Measurements from ENCODE around the gene SCLY. TPM values are rescaled to one million over a fixed set of nuclear protein-coding genes. Genes with fewer than 3 reads are reported as not detected.

The SCLY gene
- total RNA-seq, 1 experiment from 2014 or later = 20.5 TPM

DNA sequence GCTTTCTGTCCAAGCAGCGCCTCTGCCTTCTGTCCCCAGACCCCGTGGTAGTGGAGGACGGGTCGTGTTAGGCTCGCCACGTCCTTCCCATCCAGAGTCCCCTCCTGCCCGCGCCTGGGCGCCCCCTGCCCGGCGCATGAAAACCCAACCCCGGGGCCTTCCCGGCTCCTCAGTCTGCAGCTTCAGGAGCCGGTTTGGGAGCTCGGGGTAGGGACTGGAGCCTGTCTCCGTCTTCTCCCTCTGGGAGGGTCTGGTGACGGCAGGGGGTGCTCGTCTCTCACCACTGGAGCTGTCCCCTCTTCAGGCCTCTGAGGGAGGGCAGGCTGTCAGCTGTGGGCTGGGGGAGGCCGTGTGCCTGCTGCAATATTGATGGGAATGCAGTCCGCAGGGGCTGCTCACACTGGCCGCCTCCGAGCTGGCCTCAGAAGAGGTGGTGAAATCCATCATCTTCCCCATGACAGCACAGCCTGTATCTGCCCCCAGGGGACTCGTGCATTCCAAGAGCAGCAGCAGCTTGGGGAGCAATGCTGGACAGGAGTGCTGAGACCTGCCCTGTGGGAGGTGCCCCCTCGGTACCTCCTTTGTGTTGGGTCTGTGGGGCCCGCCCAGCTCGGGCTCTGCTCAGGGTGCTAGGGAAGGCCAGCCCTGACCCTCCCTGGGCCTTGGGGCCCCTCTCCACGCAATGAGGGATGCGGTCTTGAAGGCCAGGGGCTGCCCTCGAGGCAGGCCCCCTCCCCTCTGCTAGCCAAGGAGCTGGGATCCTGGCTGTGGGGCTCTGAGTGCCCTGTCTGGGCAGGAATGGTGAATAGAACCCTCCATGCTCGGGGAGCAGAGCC lies 59.9 kb downstream of the SCLY start:
- Histone ChIP-seq H3K36me3 (ENCODE audit: insufficient read depth, low read length) (no peaks in the 10 kb centered on the region), H3K79me2 (ENCODE audit: low read length) (no peaks in the 10 kb centered on the region), H3K9me2 (replicated peaks; ENCODE audit: insufficient read depth, low read length) (no peaks in the 10 kb centered on the region), H3K27ac (ENCODE audit: low read length) (no peak overlapping the region), H2AFZ (ENCODE audit: low read length) (no peak overlapping the region), H4K20me1 (ENCODE audit: insufficient read depth, low read depth, low read length) (no peaks in the 10 kb centered on the region), H3K4me1 (ENCODE audit: low read length) (no peaks in the 10 kb centered on the region), H3K4me3 (ENCODE audit: low read length) (no peak overlapping the region), H3K4me2 (ENCODE audit: low read depth, low read length, poor library complexity, severe bottlenecking) (no peak overlapping the region), H3K27me3 (ENCODE audit: low read length) (no peaks in the 10 kb centered on the region), H3K9me3 (ENCODE audit: low read length) (no peaks in the 10 kb centered on the region), H3K9ac (ENCODE audit: low read length) (no peak overlapping the region)
- DNase-seq = no peak

DNA sequence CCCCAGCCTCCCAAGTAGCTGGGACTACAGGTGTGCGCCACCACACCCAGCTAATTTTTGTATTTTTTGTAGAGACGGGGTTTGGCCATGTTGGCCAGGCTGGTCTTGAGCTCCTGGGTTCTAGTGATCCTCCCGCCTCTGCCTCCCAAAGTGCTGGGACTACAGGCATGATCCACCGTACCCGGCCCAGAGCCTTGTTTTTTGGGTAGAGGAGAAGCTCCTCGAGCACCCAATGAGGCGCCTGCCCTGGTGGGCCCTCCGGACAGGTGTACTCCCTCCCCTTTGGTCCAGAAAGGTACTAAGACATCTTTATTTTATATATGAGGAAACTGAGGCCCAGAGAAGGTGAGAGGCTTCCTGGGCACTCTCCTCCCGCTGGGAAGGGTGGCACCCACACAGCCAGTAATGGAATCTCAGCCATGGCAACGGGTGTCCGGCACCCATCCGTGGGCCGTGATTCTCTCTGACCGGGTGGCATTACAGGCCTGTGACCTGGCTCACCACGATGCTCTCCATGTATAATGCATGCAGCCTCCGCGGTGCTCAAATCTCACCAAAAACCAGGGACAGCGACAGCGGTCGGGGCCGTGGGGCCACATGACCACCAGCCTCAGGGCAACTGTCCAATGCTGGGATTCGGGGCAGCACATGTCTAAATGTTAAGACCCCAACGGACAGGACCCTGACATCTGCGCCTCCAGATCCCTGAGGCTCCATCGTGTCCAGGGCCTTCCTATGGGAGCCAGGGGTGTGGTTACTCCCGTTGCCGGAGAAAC lies 60.9 kb downstream of the SCLY start:
- H3K9me3 ChIP-seq (ENCODE audit: low read length) = no peaks in the 10 kb centered on the region
- H3K4me2 ChIP-seq (ENCODE audit: low read depth, low read length, poor library complexity, severe bottlenecking) = no peak overlapping the region
- H3K27ac ChIP-seq (ENCODE audit: low read length) = no peak overlapping the region
- H2AFZ ChIP-seq (ENCODE audit: low read length) = no peak overlapping the region
- no peaks in the 10 kb centered on the region for H3K9me2 ChIP-seq (replicated peaks; ENCODE audit: insufficient read depth, low read length)
- no peak overlapping the region for H3K9ac ChIP-seq (ENCODE audit: low read length)
- no peaks in the 10 kb centered on the region for H4K20me1 ChIP-seq (ENCODE audit: insufficient read depth, low read depth, low read length)
- no peaks in the 10 kb centered on the region for H3K4me1 ChIP-seq (ENCODE audit: low read length)
- no peaks in the 10 kb centered on the region for H3K36me3 ChIP-seq (ENCODE audit: insufficient read depth, low read length)
- H3K79me2 ChIP-seq (ENCODE audit: low read length) = no peaks in the 10 kb centered on the region
- no peak overlapping the region for H3K4me3 ChIP-seq (ENCODE audit: low read length)
- no peaks in the 10 kb centered on the region for H3K27me3 ChIP-seq (ENCODE audit: low read length)
- no peak for DNase-seq

DNA sequence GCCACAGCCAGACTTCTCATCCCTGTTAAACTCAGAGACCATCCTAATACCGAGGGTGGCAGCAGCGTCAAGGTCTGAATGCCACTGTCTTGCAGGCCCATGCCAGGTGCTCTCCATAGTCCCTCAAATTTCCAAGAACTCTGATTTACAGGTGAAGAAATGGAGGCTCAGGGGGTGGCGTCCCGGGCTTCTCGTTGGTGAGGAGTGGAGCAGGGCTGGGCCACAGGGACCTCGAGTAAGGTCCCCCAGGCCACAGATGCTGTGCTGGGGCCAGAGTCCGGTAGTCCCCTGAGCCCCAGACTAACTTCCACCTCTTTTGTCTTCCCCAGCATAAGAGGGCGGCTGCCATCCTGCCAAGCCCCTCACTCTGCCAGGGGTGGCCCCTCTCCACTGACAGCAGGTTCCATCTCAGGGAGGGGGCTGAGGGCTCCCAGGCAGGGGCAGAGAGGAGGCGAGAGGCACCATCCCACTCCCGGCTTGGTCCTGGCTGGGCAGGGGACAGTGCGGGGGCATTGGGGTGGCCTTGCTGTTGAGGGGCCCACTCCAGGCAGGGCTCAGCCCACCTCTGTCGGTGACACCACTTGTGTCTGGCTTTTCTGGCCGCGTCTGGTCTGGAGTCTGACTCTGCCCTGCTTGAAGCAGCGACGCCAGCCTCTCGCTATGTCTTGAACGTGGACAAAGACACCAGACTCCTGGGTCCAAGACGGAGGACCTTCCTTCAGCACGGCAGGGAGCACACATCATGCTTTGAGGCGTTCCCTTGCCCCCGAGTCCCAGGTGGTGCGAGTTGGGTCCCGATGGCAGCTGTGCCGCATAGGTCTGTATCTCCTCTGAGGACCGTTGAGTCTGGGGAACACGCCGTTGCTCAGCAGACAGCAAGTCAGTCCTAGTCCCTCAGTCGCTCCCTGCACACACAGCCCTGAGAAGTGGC lies 61.8 kb downstream of the SCLY start:
- no peaks in the 10 kb centered on the region for H3K27me3 ChIP-seq (ENCODE audit: low read length)
- H3K9me3 ChIP-seq (ENCODE audit: low read length) = no peaks in the 10 kb centered on the region
- H3K4me2 ChIP-seq (ENCODE audit: low read depth, low read length, poor library complexity, severe bottlenecking) = no peak overlapping the region
- H4K20me1 ChIP-seq (ENCODE audit: insufficient read depth, low read depth, low read length) = no peaks in the 10 kb centered on the region
- H3K27ac ChIP-seq (ENCODE audit: low read length) = no peak overlapping the region
- no peaks in the 10 kb centered on the region for H3K9me2 ChIP-seq (replicated peaks; ENCODE audit: insufficient read depth, low read length)
- H3K9ac ChIP-seq (ENCODE audit: low read length) = no peak overlapping the region
- H3K4me1 ChIP-seq (ENCODE audit: low read length) = no peaks in the 10 kb centered on the region
- no peak overlapping the region for H2AFZ ChIP-seq (ENCODE audit: low read length)
- no peak for DNase-seq
- no peaks in the 10 kb centered on the region for H3K36me3 ChIP-seq (ENCODE audit: insufficient read depth, low read length)
- H3K79me2 ChIP-seq (ENCODE audit: low read length) = no peaks in the 10 kb centered on the region
- H3K4me3 ChIP-seq (ENCODE audit: low read length) = no peak overlapping the region

DNA sequence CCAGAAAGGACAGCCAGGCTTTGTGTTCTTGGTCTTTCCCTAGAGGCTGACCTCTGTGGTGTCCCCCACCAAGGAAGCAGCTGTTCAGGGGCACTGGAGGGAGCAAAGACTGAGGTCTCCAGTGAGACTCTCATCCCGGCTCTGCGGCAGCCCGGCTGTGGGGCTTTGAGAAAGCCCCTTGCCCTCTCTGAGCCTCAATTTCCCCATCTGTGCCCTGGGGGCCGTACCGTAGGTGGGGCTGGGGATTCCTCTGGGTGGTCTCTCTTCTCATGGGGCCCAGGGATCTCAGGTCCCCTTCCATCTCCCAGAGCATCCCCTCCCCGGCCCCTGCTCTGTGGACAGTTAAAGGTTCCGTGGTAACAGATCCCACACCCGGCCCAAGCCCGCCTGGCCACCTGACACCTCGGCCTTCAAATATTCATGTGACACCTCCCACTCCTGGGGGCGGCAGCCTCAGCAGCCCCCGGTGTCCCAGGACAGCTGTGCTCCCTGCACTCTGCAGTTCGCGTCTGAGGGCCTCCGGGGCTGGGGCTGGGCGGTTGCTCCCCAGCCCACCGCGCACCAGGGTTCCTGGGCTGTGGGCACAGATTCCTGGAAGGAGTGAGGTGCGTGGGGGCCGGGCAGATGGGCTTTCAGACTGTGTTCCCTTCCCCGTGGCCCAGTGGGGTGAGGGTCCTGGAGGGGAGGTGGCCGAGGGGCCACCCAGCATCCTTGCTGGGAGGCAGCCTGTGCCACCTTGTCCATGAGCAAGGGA lies 62.6 kb downstream of the SCLY start:
- no peaks in the 10 kb centered on the region for H4K20me1 ChIP-seq (ENCODE audit: insufficient read depth, low read depth, low read length)

DNA sequence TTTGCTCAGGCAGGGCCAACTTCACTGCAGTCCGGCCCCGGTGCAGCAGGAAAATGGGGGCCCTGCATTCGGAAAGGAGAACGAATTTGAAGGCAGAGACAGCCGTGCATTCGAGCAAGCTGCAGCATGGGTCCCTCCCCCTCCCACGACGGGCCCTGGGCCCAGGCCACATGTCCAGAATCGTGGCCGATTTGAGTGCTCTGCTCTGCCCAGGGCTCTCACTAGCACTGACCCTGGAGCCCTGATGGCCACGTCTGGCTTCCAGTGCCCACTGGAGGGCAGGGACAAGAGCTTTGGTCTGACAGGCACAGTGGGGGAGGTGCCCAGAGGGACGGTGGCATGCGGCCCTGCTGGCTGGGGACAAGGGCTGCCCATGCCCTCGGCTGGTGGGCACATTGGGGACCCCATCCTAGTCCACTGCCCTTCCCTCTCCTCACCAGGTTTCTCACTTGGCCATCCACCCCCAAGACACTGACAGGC lies 63.2 kb downstream of the SCLY start:
- H3K4me1 ChIP-seq (ENCODE audit: low read length) = no peaks in the 10 kb centered on the region
- no peaks in the 10 kb centered on the region for H3K9me2 ChIP-seq (replicated peaks; ENCODE audit: insufficient read depth, low read length)
- H3K4me2 ChIP-seq (ENCODE audit: low read depth, low read length, poor library complexity, severe bottlenecking) = no peak overlapping the region
- no peak overlapping the region for H3K4me3 ChIP-seq (ENCODE audit: low read length)
- H3K9me3 ChIP-seq (ENCODE audit: low read length) = no peaks in the 10 kb centered on the region
- no peak overlapping the region for H3K9ac ChIP-seq (ENCODE audit: low read length)
- H3K79me2 ChIP-seq (ENCODE audit: low read length) = no peaks in the 10 kb centered on the region
- H3K27me3 ChIP-seq (ENCODE audit: low read length) = no peaks in the 10 kb centered on the region
- no peaks in the 10 kb centered on the region for H4K20me1 ChIP-seq (ENCODE audit: insufficient read depth, low read depth, low read length)
- no peaks in the 10 kb centered on the region for H3K36me3 ChIP-seq (ENCODE audit: insufficient read depth, low read length)
- H2AFZ ChIP-seq (ENCODE audit: low read length) = no peak overlapping the region
- H3K27ac ChIP-seq (ENCODE audit: low read length) = no peak overlapping the region
- DNase-seq = no peak

More for the DNA sequence above, 62.6 kb downstream of the SCLY start:
- Histone ChIP-seq H3K27ac (ENCODE audit: low read length) (no peak overlapping the region), H3K79me2 (ENCODE audit: low read length) (no peaks in the 10 kb centered on the region), H3K36me3 (ENCODE audit: insufficient read depth, low read length) (no peaks in the 10 kb centered on the region), H3K27me3 (ENCODE audit: low read length) (no peaks in the 10 kb centered on the region), H3K9ac (ENCODE audit: low read length) (no peak overlapping the region), H3K9me3 (ENCODE audit: low read length) (no peaks in the 10 kb centered on the region), H3K4me3 (ENCODE audit: low read length) (no peak overlapping the region), H3K9me2 (replicated peaks; ENCODE audit: insufficient read depth, low read length) (no peaks in the 10 kb centered on the region), H2AFZ (ENCODE audit: low read length) (no peak overlapping the region), H3K4me1 (ENCODE audit: low read length) (no peaks in the 10 kb centered on the region), H3K4me2 (ENCODE audit: low read depth, low read length, poor library complexity, severe bottlenecking) (no peak overlapping the region)
- no peak for DNase-seq

DNA sequence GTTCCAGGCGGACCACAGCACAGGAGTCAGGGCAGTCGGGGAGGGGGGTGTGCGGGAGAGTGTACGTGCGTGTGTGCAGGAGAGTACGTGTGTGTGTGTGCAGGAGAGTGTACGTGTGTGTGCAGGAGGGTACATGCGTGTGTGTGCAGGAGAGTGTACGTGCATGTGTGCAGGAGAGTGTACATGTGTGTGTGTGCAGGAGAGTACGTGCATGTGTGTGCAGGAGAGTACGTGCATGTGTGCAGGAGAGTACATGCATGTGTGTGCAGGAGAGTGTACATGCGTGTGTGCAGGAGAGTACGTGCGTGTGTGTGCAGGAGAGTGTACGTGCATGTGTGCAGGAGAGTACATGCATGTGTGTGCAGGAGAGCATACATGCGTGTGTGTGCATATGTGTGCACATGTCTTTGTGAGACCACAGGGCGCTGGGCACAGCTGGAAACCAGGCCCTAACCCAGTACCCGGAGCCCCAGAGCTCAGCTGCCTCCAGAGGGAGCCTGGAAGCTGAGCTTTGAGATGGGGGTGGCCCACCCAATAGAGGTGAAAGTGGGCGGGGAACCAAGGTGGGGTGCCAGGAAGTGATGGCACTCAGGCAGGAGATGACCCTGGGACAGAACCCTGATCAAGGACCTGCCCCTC lies 63.8 kb downstream of the SCLY start:
- no peak overlapping the region for H3K4me3 ChIP-seq (ENCODE audit: low read length)
- peak; percentile 60 for DNase-seq
- H3K9ac ChIP-seq (ENCODE audit: low read length) = no peak overlapping the region
- H4K20me1 ChIP-seq (ENCODE audit: insufficient read depth, low read depth, low read length) = no peaks in the 10 kb centered on the region
- H3K9me2 ChIP-seq (replicated peaks; ENCODE audit: insufficient read depth, low read length) = no peaks in the 10 kb centered on the region
- no peak overlapping the region for H3K4me2 ChIP-seq (ENCODE audit: low read depth, low read length, poor library complexity, severe bottlenecking)
- no peaks in the 10 kb centered on the region for H3K27me3 ChIP-seq (ENCODE audit: low read length)
- H2AFZ ChIP-seq (ENCODE audit: low read length) = no peak overlapping the region
- H3K27ac ChIP-seq (ENCODE audit: low read length) = no peak overlapping the region
- H3K4me1 ChIP-seq (ENCODE audit: low read length) = no peaks in the 10 kb centered on the region
- no peaks in the 10 kb centered on the region for H3K36me3 ChIP-seq (ENCODE audit: insufficient read depth, low read length)
- no peaks in the 10 kb centered on the region for H3K79me2 ChIP-seq (ENCODE audit: low read length)
- no peaks in the 10 kb centered on the region for H3K9me3 ChIP-seq (ENCODE audit: low read length)

DNA sequence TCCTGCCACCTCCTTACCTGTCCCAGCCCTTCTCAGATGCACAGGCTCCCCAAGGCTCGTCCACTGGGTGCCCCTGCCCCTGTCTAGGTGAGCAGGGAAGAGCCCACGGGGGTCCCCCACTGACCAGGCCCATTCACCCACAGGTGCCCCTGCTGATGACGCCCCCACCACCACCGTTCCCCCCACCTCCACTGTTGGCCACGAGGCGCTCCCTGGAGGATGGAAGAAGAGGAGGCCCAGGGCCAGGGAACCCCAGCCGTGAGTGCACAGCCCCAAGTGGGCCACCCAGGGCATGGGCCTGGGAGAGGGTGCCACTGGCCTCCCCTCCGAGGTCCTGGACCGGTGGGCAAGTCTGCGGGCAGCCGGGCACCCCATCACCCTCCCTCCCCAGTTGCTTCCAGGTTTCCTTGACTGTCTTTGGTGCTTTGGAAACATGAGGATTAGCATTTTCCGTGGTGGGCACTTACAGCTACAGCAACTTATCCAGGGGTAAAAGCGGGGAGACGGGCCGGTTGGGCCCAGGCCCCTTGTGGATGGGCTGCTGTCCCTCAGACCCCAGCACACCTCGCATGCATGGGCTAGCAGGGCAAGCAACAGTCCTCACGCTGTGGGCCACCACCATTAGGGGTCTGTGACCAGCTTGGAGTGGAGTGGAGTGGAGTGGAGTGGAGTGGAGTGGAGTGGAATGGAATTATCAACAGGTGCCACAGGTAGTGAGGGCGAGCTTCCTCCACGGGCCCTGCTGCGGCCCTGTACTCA lies 64.5 kb downstream of the SCLY start:
- H3K9me2 ChIP-seq (replicated peaks; ENCODE audit: insufficient read depth, low read length) = no peaks in the 10 kb centered on the region
- no peak for DNase-seq

More for the DNA sequence above, 64.5 kb downstream of the SCLY start:
- Histone ChIP-seq H3K79me2 (ENCODE audit: low read length) (no peaks in the 10 kb centered on the region), H3K36me3 (ENCODE audit: insufficient read depth, low read length) (no peaks in the 10 kb centered on the region), H3K9me3 (ENCODE audit: low read length) (no peaks in the 10 kb centered on the region), H3K4me2 (ENCODE audit: low read depth, low read length, poor library complexity, severe bottlenecking) (no peak overlapping the region), H3K4me1 (ENCODE audit: low read length) (no peaks in the 10 kb centered on the region), H2AFZ (ENCODE audit: low read length) (no peak overlapping the region), H3K27ac (ENCODE audit: low read length) (no peak overlapping the region), H3K27me3 (ENCODE audit: low read length) (no peaks in the 10 kb centered on the region), H3K9ac (ENCODE audit: low read length) (no peak overlapping the region), H4K20me1 (ENCODE audit: insufficient read depth, low read depth, low read length) (no peaks in the 10 kb centered on the region), H3K4me3 (ENCODE audit: low read length) (no peak overlapping the region)

Measured in Karpas-422 (cell line).